Measurements from ENCODE around the gene SERF2. TPM values are rescaled to one million over a fixed set of nuclear protein-coding genes. Genes with fewer than 3 reads are reported as not detected.
A peak's percentile ranks its signal among the peaks of the same experiment; 100 is the strongest.
"Not testable (repeated sequence)": the region's sequence is repeated elsewhere in the genome, so short reads cannot be mapped to it uniquely, and the experiment has no call there.

The SERF2 gene
- total RNA-seq, 1 experiment from 2014 or later = 358 TPM

GRCh38 chr15:43828061-43828657, 36.0 kb downstream of the SERF2 start:
- peak overlapping the region; percentile 37 for H3K27ac Mint-ChIP-seq (ENCODE audit: unreplicated experiment)
- CTCF ChIA-PET = no interaction called here
- DNase-seq = no peak
- H3K36me3 Mint-ChIP-seq (ENCODE audit: insufficient read depth, unreplicated experiment) = peaks cover 10% of the 10 kb centered on the region
- intact Hi-C loops (cut with micrococcal nuclease; ENCODE audit: unreplicated experiment) = no loop called here
- no peaks in the 10 kb centered on the region for H3K4me1 Mint-ChIP-seq (ENCODE audit: low read depth, unreplicated experiment)
- TF ChIP-seq, protein P1, sequence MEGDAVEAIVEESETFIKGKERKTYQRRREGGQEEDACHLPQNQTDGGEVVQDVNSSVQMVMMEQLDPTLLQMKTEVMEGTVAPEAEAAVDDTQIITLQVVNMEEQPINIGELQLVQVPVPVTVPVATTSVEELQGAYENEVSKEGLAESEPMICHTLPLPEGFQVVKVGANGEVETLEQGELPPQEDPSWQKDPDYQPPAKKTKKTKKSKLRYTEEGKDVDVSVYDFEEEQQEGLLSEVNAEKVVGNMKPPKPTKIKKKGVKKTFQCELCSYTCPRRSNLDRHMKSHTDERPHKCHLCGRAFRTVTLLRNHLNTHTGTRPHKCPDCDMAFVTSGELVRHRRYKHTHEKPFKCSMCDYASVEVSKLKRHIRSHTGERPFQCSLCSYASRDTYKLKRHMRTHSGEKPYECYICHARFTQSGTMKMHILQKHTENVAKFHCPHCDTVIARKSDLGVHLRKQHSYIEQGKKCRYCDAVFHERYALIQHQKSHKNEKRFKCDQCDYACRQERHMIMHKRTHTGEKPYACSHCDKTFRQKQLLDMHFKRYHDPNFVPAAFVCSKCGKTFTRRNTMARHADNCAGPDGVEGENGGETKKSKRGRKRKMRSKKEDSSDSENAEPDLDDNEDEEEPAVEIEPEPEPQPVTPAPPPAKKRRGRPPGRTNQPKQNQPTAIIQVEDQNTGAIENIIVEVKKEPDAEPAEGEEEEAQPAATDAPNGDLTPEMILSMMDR (IDR thresholded peaks at IDR 0.05; ENCODE audit: unreplicated experiment) = no peak
- H3K9me3 Mint-ChIP-seq (ENCODE audit: low read depth, unreplicated experiment) = no peaks in the 10 kb centered on the region
- BruUV-seq (replicated peaks) = TSS peak; percentile 43
- no peaks in the 10 kb centered on the region for H3K27me3 Mint-ChIP-seq (ENCODE audit: unreplicated experiment)
- H3K4me3 Mint-ChIP-seq (ENCODE audit: low read depth, unreplicated experiment) = peak overlapping the region; percentile 77

- H3K27ac Mint-ChIP-seq (ENCODE audit: unreplicated experiment); H3K4me1 Mint-ChIP-seq (ENCODE audit: low read depth, unreplicated experiment); H3K9me3 Mint-ChIP-seq (ENCODE audit: low read depth, unreplicated experiment); H3K36me3 Mint-ChIP-seq (ENCODE audit: insufficient read depth, unreplicated experiment); H3K27me3 Mint-ChIP-seq (ENCODE audit: unreplicated experiment); DNase-seq; CTCF ChIA-PET; H3K4me3 Mint-ChIP-seq (ENCODE audit: low read depth, unreplicated experiment); BruUV-seq (replicated peaks); intact Hi-C loops (cut with micrococcal nuclease; ENCODE audit: unreplicated experiment): not testable (repeated sequence)
Observed at GRCh38 chr15:43829951-43830540, 37.9 kb downstream of the SERF2 start.

DNA sequence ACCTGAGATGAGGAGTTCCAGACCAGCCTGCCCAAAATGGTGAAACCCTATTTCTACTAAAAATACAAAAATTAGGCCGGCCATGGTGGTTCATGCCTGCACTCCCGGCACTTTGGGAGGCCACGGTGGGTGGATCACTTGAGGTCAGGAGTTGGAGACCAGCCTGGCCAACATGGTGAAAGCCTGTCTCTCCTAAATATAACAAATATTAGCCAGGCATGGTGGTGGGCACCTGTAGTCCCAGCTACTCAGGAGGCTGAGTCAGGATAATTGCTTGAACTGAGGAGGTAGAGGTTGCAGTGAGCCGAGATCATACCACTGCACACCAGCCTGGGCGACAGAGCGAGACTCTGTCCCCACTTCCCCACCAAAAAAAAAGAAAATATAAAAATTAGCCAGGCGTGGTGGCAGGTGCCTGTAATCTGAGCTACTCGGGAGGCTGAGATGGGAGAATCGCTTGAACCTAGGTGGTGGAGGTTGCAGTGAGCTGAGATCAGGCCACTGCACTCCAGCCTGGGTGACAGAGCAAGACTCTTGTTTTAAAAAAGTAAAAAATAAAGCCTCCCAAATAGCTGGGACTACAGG, 38.7 kb downstream of the SERF2 start:
- H3K27ac Mint-ChIP-seq (ENCODE audit: unreplicated experiment); H3K27me3 Mint-ChIP-seq (ENCODE audit: unreplicated experiment); H3K4me1 Mint-ChIP-seq (ENCODE audit: low read depth, unreplicated experiment); H3K4me3 Mint-ChIP-seq (ENCODE audit: low read depth, unreplicated experiment); BruUV-seq (replicated peaks); DNase-seq; H3K9me3 Mint-ChIP-seq (ENCODE audit: low read depth, unreplicated experiment); intact Hi-C loops (cut with micrococcal nuclease; ENCODE audit: unreplicated experiment); H3K36me3 Mint-ChIP-seq (ENCODE audit: insufficient read depth, unreplicated experiment); CTCF ChIA-PET: not testable (repeated sequence)

DNA sequence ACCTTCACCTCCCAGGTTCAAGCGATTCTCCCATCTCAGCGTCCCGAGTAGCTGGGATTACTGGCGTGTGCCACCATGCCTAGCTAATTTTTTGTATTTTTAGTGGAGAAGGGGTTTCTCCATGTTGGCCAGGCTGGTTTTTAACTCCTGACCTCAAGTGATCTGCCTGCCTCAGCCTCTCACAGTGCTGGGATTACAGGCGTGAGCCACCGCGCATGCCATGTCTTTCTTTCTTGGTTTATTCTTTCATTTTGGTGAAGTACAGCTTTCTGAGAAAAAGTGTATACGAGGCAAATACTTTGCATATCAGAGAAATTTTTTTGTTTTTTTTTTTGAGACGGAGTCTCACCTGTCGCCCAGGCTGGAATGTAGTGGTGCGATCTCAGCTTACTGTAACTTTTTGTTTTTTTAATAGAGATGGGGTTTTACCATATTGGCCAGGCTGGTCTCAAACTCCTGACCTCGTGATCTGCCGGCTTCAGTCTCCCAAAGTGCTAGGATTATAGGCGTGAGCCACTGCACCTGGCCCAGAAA, 39.5 kb downstream of the SERF2 start:
- DNase-seq; BruUV-seq (replicated peaks); H3K27me3 Mint-ChIP-seq (ENCODE audit: unreplicated experiment); intact Hi-C loops (cut with micrococcal nuclease; ENCODE audit: unreplicated experiment); H3K4me3 Mint-ChIP-seq (ENCODE audit: low read depth, unreplicated experiment); H3K4me1 Mint-ChIP-seq (ENCODE audit: low read depth, unreplicated experiment); H3K27ac Mint-ChIP-seq (ENCODE audit: unreplicated experiment); H3K36me3 Mint-ChIP-seq (ENCODE audit: insufficient read depth, unreplicated experiment); CTCF ChIA-PET; H3K9me3 Mint-ChIP-seq (ENCODE audit: low read depth, unreplicated experiment): not testable (repeated sequence)

GRCh38 chr15:43832485-43832884, 40.4 kb downstream of the SERF2 start:
- H3K4me1 Mint-ChIP-seq (ENCODE audit: low read depth, unreplicated experiment); DNase-seq; BruUV-seq (replicated peaks); H3K27ac Mint-ChIP-seq (ENCODE audit: unreplicated experiment); H3K4me3 Mint-ChIP-seq (ENCODE audit: low read depth, unreplicated experiment); H3K36me3 Mint-ChIP-seq (ENCODE audit: insufficient read depth, unreplicated experiment); H3K9me3 Mint-ChIP-seq (ENCODE audit: low read depth, unreplicated experiment); H3K27me3 Mint-ChIP-seq (ENCODE audit: unreplicated experiment); intact Hi-C loops (cut with micrococcal nuclease; ENCODE audit: unreplicated experiment): not testable (repeated sequence)
- CTCF ChIA-PET = interaction anchor here (0.7 kb wide), 1 partner anchor 360 kb away, joined by 3 read pairs; no protein-coding TSS in a partner anchor

- Mint-ChIP-seq H3K4me3 (ENCODE audit: low read depth, unreplicated experiment) (no peak overlapping the region), H3K27me3 (ENCODE audit: unreplicated experiment) (no peaks in the 10 kb centered on the region), H3K4me1 (ENCODE audit: low read depth, unreplicated experiment) (no peaks in the 10 kb centered on the region), H3K27ac (ENCODE audit: unreplicated experiment) (no peak overlapping the region), H3K9me3 (ENCODE audit: low read depth, unreplicated experiment) (no peaks in the 10 kb centered on the region), H3K36me3 (ENCODE audit: insufficient read depth, unreplicated experiment) (peaks cover 4% of the 10 kb centered on the region)
- CTCF ChIA-PET = no interaction called here
- TF ChIP-seq, protein P1 (IDR thresholded peaks at IDR 0.05; ENCODE audit: unreplicated experiment) = no peak
- BruUV-seq (replicated peaks) = no TSS peak
- no peak for DNase-seq
- intact Hi-C loops (cut with micrococcal nuclease; ENCODE audit: unreplicated experiment) = no loop called here
Observed at GRCh38 chr15:43845421-43845820, 53.3 kb downstream of the SERF2 start.

Small RNAs within 50 kb of the gene (microRNA-seq; reads per million reads assigned to microRNA genes)
- not detected for gene MIR1282

Other genes with a start within 250 kb of the SERF2 start
- gene PPIP5K1, start 202.1 kb upstream of the SERF2 start, total RNA-seq (2022) = 28.1 and 29.4 TPM in 2 replicates
- 2.0 and 5.4 TPM in 2 replicates for gene CKMT1B, start 198.3 kb upstream of the SERF2 start, total RNA-seq (2022)
- 0.57 and 1.1 TPM in 2 replicates for gene STRC, start 173.5 kb upstream of the SERF2 start, total RNA-seq (2022)
- gene CATSPER2, start 143.5 kb upstream of the SERF2 start, total RNA-seq (2022) = 2.1 and 4.0 TPM in 2 replicates
- 0.66 and 1.2 TPM in 2 replicates for gene CKMT1A, start 98.5 kb upstream of the SERF2 start, total RNA-seq (2022)
- gene PDIA3, start 45.9 kb upstream of the SERF2 start, total RNA-seq (2022) = 409 and 431 TPM in 2 replicates
- 1.3 and 2.0 TPM in 2 replicates for gene ELL3, start 15.4 kb upstream of the SERF2 start, total RNA-seq (2022)
- 0.33 TPM in 1 of 2 replicates, not detected in the other for gene SERINC4, start 7.9 kb downstream of the SERF2 start, total RNA-seq (2022)
- gene HYPK, start 8.3 kb downstream of the SERF2 start, total RNA-seq (2022) = 15.8 and 17.4 TPM in 2 replicates
- 15.8 and 16.4 TPM in 2 replicates for gene MFAP1, start 32.4 kb downstream of the SERF2 start, total RNA-seq (2022)
- 7.8 and 11.5 TPM in 2 replicates for gene WDR76, start 34.7 kb downstream of the SERF2 start, total RNA-seq (2022)

Measured in Calu3 (cell line).